Mucosa of stomach (tissue), 1 donor: Measurements from ENCODE around the gene IMPDH1.

Source experiments
- H3K27me3 ChIP-seq: one replicate; pipeline ENCODE4 v1.7.0; 2013; ENCODE audit warnings: mild to moderate bottlenecking, low read length; ENCODE audit not compliant: control insufficient read depth, insufficient read depth
- H3K36me3 ChIP-seq: one replicate; pipeline ENCODE4 v1.7.0; 2013; ENCODE audit warnings: low read length; ENCODE audit not compliant: control insufficient read depth, insufficient read depth
- H3K4me1 ChIP-seq: one replicate; pipeline ENCODE4 v1.7.0; 2013; ENCODE audit warnings: mild to moderate bottlenecking, low read length; ENCODE audit not compliant: control insufficient read depth, insufficient read depth
- H3K4me3 ChIP-seq: one replicate; pipeline ENCODE4 v1.7.0; 2013; ENCODE audit warnings: low read length
- H3K9ac ChIP-seq: one replicate; pipeline ENCODE4 v1.7.0; 2013; ENCODE audit warnings: mild to moderate bottlenecking, low read length, moderate library complexity
- H3K9me3 ChIP-seq: one replicate; pipeline ENCODE4 v1.7.0; 2013; ENCODE audit warnings: mild to moderate bottlenecking, low read length, moderate library complexity; ENCODE audit not compliant: control insufficient read depth
- donor health status: Pancreatic carcinoma.

IMPDH1 gene

GRCh38 chr7:128398016-128398840, 11.6 kb downstream of the IMPDH1 start:
- H3K9me3 ChIP-seq, result no peaks in the 10 kb centered on the region
- H3K27me3 ChIP-seq, result no peaks in the 10 kb centered on the region
- H3K4me3 ChIP-seq, result no peak overlapping the region
- no peaks in the 10 kb centered on the region for H3K4me1 ChIP-seq
- no peak overlapping the region for H3K9ac ChIP-seq
- peaks cover 24% of the 10 kb centered on the region for H3K36me3 ChIP-seq

DNA sequence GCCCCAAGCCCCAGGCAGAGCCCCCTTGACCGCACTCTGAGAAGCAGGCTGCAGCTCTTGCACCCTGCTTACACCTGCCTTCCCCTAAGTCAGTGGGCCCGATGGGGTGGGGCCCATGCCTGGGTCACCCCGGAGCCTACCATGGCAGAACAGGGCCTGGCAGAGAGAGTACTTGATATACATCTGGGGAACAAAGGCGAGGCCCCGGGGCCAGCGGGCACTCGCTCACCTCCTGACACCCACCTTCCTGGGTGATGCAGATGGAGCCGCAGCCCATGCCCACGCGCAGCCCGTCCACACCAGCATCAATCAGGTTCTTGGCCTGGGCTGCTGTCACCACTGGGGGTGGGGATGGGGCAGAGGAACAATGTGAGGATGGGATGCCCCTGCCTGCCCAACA, 13.4 kb downstream of the IMPDH1 start:
- no peak overlapping the region for H3K4me3 ChIP-seq
- no peaks in the 10 kb centered on the region for H3K27me3 ChIP-seq
- H3K36me3 ChIP-seq, result peaks cover 18% of the 10 kb centered on the region
- no peaks in the 10 kb centered on the region for H3K4me1 ChIP-seq
- no peak overlapping the region for H3K9ac ChIP-seq
- no peaks in the 10 kb centered on the region for H3K9me3 ChIP-seq

DNA sequence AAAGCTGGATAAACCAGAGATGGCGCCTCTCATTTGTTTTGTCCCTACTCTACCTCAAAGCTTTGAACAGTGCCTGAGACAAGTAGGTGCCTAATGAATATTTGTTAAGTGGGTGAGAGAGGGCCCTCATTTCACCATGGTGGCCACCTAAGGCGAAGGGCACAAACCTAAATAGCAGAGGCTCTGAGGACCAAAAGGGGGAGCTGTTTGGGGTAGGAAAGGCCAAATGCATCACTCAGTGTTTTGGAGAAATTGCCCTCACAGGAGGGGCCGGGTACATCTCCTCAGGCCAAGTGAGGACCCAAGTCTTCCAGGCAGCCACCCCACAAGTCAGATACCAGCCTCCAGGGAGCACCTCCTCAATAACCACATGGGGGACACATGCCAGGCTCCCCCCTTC, 14.0 kb downstream of the IMPDH1 start:
- no peaks in the 10 kb centered on the region for H3K27me3 ChIP-seq
- H3K9me3 ChIP-seq, result no peaks in the 10 kb centered on the region
- no peak overlapping the region for H3K9ac ChIP-seq
- H3K4me3 ChIP-seq, result no peak overlapping the region
- H3K4me1 ChIP-seq, result no peaks in the 10 kb centered on the region
- peaks cover 12% of the 10 kb centered on the region for H3K36me3 ChIP-seq

DNA sequence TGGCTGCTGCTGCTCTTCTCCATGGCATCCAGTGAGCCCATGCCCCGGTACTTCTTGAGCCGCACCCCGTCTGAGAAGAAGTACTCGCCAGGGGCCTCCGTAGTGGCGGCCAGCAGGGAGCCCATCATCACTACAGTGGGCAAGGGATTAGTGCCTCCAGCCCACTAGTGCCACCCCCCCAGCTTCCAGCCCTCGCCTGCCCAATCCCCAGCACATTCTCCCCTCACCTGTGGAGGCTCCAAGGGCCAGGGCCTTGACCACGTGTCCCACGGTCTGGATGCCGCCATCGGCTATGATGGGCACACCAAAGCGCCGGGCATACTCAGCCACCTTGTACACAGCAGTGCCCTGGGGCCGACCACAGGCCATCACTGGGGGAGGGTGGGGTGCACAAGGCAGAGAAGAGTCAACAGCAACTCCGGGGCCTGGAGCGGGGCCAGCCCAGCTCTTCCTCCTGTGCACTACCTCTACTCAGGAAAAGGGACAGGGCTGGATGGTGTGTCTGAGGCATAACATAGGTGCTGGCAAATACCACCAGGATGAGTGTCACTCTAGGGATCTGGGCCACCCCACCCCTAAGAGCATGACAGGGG, 14.8 kb downstream of the IMPDH1 start:
- peaks cover 8% of the 10 kb centered on the region for H3K36me3 ChIP-seq
- no peak overlapping the region for H3K9ac ChIP-seq
- no peaks in the 10 kb centered on the region for H3K27me3 ChIP-seq
- H3K4me1 ChIP-seq, result no peaks in the 10 kb centered on the region
- no peak overlapping the region for H3K4me3 ChIP-seq
- no peaks in the 10 kb centered on the region for H3K9me3 ChIP-seq

GRCh38 chr7:128393526-128394330, 16.1 kb downstream of the IMPDH1 start:
- H3K27me3 ChIP-seq, result peaks cover 5% of the 10 kb centered on the region
- H3K9me3 ChIP-seq, result no peaks in the 10 kb centered on the region
- peaks cover 8% of the 10 kb centered on the region for H3K36me3 ChIP-seq
- H3K4me3 ChIP-seq, result no peak overlapping the region
- no peaks in the 10 kb centered on the region for H3K4me1 ChIP-seq
- no peak overlapping the region for H3K9ac ChIP-seq

DNA sequence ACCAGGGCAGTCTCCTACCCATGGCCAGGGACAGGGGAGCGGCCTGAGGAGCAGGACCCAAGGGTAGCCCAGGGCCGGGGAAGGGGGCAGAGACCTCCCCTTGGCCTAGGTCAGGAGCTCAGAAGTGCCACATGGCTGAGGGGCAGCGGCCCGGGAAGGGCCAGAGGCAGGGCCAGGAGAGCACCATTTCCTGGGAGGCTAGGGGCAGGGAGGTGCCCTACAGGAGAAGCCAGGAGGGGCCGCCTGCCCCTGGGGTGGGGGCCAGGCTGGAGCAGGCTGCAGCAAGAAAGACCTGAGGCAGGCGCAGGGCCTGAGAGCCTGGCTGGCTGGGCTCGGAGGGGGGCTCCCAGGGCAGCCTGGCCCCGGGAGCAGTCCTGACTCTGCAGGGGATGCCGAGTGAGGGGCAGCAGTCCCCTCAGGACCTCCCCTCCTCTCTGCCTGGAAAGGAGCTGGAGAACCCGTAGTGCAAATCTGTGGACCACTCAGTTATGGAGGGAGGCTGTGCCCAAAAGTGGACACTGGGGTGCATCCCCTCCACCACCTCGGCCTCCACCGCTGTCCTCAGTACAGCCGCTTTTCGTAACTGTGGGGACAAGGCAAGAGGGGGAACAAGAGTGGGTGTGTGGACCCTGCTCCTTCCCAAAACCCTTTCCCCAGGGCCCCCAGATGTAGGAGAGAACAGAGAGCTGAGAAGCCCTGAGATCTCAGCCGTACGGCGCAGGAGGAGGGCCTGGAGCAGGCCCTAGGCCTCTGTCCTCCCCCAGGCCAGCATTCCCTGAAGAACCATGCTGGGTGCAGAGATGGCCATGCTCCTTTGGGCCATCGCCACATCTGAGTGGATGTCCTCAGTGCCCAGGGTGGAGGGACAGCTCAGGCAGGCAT, 17.1 kb downstream of the IMPDH1 start:
- no peaks in the 10 kb centered on the region for H3K9me3 ChIP-seq
- no peak overlapping the region for H3K9ac ChIP-seq
- no peaks in the 10 kb centered on the region for H3K4me1 ChIP-seq
- no peak overlapping the region for H3K4me3 ChIP-seq
- peaks cover under 1% of the 10 kb centered on the region for H3K36me3 ChIP-seq
- peaks cover 5% of the 10 kb centered on the region for H3K27me3 ChIP-seq

DNA sequence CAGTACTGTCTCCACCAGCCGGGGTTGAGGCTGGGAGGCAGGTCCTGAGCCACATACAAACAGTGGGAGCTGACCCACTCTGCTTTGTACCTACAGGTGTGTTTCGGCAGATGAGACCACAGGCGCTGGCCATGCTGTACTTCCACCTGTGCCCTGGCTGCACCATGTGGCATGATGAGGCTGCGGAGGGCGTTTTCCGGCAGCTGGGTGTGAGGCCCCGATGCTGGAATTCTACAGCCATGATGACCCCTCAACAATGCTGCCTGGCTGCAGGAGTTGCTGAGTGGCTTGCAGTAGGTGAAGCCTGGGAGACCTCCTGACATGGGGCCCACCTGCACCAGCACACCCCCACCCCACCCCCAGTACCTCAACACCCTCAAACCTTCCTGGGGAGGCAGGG, 18.0 kb downstream of the IMPDH1 start:
- peaks cover 5% of the 10 kb centered on the region for H3K27me3 ChIP-seq
- H3K9me3 ChIP-seq, result no peaks in the 10 kb centered on the region
- H3K4me3 ChIP-seq, result no peak overlapping the region
- no peaks in the 10 kb centered on the region for H3K4me1 ChIP-seq
- no peaks in the 10 kb centered on the region for H3K36me3 ChIP-seq
- H3K9ac ChIP-seq, result no peak overlapping the region

DNA sequence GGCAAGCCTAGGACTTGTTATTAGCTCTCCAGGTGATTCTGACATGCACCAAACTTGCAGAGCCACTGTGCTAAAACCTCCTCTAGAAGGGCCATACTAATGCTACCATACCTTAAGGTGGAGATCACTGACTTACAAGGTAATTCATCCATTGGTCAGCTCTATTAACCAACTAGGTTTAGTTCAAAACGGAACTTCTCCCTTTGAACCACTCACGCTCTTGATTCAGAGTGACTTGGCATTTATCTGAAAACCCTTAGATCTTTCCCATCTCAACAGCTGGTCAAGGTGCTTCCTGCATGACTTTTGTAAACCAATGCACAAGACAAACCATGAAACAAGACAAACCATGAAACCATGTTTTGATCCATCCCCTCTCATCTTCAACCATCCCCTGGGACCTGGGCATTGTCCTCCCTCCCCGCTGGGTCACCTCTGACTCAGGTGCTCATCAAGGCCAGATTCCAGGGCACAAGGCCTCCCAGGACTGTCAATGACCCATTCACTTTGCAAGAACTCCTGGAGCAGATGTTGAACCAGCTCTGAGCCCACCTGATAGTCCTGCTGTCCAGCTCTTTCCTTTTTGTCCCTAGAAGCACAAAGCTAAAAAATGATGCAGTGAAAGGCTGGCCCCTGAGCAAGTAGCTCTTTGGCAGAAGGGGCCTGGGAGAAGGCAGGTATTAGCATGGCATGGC, 18.8 kb downstream of the IMPDH1 start:
- H3K4me3 ChIP-seq, result no peak overlapping the region
- H3K27me3 ChIP-seq, result peaks cover 5% of the 10 kb centered on the region
- no peak overlapping the region for H3K9ac ChIP-seq
- H3K9me3 ChIP-seq, result no peaks in the 10 kb centered on the region
- H3K4me1 ChIP-seq, result no peaks in the 10 kb centered on the region
- no peaks in the 10 kb centered on the region for H3K36me3 ChIP-seq

DNA sequence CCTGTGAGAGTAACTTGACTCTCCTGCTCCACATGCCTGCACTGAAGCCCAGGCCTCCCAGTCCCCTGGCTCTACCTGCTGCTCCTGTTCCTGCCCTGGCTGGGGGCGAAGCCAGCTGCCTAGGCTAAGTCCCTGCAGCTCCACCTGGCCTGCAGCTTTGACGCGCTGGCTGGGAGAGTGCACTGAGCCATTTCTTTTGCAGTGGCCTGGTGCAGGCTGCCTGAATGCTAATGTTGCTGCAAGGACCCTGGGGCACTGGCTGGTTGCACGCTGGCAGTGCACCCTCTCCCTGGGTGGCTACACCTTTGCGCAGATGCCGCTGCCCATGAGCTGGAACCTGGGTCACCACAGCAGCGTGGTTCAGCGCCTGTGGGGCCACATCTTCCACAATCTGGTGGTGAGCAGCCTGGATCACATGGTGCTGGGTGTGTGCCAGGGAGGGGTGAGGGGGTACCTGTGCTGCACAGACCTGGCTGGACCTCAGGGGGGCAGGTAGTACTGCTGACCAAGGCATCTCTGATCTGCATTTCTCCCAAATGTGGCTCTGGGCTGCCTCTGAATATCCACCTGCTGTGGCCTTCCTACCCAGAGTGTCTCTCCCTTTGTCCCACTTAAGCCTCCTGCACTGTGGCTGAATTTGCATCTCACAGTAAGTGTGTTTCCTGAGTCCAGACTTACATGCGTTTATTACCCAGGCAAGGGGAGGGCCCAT, 20.0 kb downstream of the IMPDH1 start:
- peaks cover 5% of the 10 kb centered on the region for H3K27me3 ChIP-seq
- no peak overlapping the region for H3K4me3 ChIP-seq
- no peak overlapping the region for H3K9ac ChIP-seq
- H3K4me1 ChIP-seq, result no peaks in the 10 kb centered on the region
- H3K36me3 ChIP-seq, result no peaks in the 10 kb centered on the region
- H3K9me3 ChIP-seq, result no peaks in the 10 kb centered on the region

DNA sequence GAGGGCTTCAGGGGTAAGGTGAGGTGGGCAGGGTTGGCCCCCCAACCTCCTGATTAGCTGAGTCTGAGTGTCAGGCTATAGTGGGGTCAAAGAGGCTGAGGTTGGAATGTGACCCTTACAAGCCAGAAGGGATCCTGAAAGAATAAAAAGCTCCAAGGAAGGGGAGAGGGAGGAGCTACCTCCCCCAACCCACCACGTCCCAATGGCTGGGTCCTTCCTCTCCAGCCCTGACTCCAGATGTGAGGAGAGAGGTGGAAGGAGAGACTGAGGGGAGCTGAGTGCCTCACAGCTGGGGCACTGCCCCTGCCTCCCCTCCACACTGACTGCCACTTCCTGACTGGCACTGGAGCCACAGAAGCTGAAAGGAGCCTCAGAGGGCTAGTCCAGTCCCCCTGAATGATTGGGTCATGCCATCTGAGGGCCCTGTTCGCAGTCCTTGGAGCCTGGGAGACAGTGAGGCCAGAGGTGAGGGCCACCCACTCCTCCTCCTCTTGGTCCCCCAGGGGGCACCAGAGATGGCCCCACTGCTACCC, 20.6 kb downstream of the IMPDH1 start:
- Histone ChIP-seq H3K9ac (no peak overlapping the region), H3K27me3 (peaks cover 5% of the 10 kb centered on the region), H3K4me1 (no peaks in the 10 kb centered on the region), H3K36me3 (no peaks in the 10 kb centered on the region), H3K4me3 (no peak overlapping the region), H3K9me3 (no peaks in the 10 kb centered on the region)
